ENCODE results near the gene ARHGEF1.

The ARHGEF1 gene

GRCh38 chr19:41902594-41902993 lies 19.6 kb downstream of the ARHGEF1 start:
- Histone ChIP-seq H4K20me1 (ENCODE audit: insufficient read depth, low read length) (peaks cover 41% of the 10 kb centered on the region), H3K27me3 (ENCODE audit: insufficient read depth, low read length, poor library complexity) (no peaks in the 10 kb centered on the region), H3K4me3 (ENCODE audit: low read depth in 1 of 2, low read length in 2 of 2) (no peak overlapping the region), H3K36me3 (ENCODE audit: insufficient read depth, low read length) (peaks cover 98% of the 10 kb centered on the region), H3K4me2 (ENCODE audit: insufficient read depth, low read length) (no peak overlapping the region), H3K4me1 (ENCODE audit: insufficient read depth, low read length) (no peaks in the 10 kb centered on the region), H3K27ac (ENCODE audit: low read length) (no peak overlapping the region), H3K9me3 (ENCODE audit: insufficient read depth, low read length, severe bottlenecking) (no peaks in the 10 kb centered on the region), H3K79me2 (ENCODE audit: insufficient read depth, low read length) (peaks cover 8% of the 10 kb centered on the region), H3K9ac (ENCODE audit: low read depth, low read length) (no peak overlapping the region), H2AFZ (ENCODE audit: low read depth, low read length) (no peak overlapping the region)
- TF ChIP-seq EZH2 (IDR thresholded peaks at IDR 0.05; ENCODE audit: borderline replicate concordance, low read depth, low read length, severe bottlenecking) (no peak), CTCF (IDR thresholded peaks at IDR 0.05; ENCODE audit: borderline replicate concordance, extremely low read depth, low read length, poor library complexity, severe bottlenecking) (no peak)
- no peak for DNase-seq
- ATAC-seq (ENCODE audit: insufficient read depth, low read depth): no peak

- Histone ChIP-seq H2AFZ (ENCODE audit: low read depth, low read length) (no peak overlapping the region), H3K27ac (ENCODE audit: low read length) (no peak overlapping the region), H3K36me3 (ENCODE audit: insufficient read depth, low read length) (peaks cover 95% of the 10 kb centered on the region)
Measured at GRCh38 chr19:41903193-41903953, 20.4 kb downstream of the ARHGEF1 start.

DNA sequence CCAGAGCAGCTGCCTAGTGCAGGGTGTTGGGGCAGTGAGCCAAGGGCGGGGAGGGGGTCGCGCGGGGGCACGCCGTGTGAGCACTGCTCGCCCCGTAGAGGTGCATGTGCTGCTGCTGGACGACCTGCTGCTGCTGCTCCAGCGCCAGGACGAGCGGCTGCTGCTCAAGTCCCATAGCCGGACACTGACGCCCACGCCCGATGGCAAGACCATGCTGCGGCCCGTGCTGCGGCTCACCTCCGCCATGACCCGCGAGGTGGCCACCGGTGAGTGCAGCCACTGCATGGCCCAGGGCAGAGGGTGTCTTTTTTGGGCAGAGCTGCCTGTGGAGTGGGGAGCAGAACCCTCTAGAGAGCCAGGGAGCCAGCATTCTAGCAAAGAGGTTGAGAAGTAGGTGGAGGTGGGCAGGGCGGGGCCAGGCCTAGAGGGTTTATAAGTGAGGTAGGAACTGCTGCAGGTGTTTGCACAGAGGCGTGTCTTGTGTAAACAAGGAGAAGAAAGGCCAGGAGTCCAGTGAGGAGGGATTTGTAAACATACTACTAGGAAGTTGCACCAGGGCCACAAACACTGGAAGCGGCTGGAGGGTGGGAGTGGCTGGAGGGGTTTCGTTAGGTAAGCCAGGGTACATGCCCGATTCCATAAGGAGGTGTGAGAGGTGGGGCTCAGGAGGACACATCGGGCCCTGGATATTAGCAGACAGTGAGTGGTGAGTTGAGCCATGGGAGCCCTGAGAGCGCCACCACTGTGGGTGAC lies 21.3 kb downstream of the ARHGEF1 start:
- ATAC-seq (ENCODE audit: insufficient read depth, low read depth) (no peak), DNase-seq (no peak)
- Histone ChIP-seq H3K27me3 (ENCODE audit: insufficient read depth, low read length, poor library complexity) (no peaks in the 10 kb centered on the region), H3K4me2 (ENCODE audit: insufficient read depth, low read length) (no peak overlapping the region), H2AFZ (ENCODE audit: low read depth, low read length) (no peak overlapping the region), H3K4me1 (ENCODE audit: insufficient read depth, low read length) (no peaks in the 10 kb centered on the region), H3K36me3 (ENCODE audit: insufficient read depth, low read length) (peaks cover 95% of the 10 kb centered on the region), H3K79me2 (ENCODE audit: insufficient read depth, low read length) (no peaks in the 10 kb centered on the region), H3K9ac (ENCODE audit: low read depth, low read length) (no peak overlapping the region), H4K20me1 (ENCODE audit: insufficient read depth, low read length) (peaks cover 44% of the 10 kb centered on the region), H3K4me3 (ENCODE audit: low read depth in 1 of 2, low read length in 2 of 2) (no peak overlapping the region), H3K9me3 (ENCODE audit: insufficient read depth, low read length, severe bottlenecking) (no peaks in the 10 kb centered on the region), H3K27ac (ENCODE audit: low read length) (no peak overlapping the region)
- no peak for TF ChIP-seq EZH2 (IDR thresholded peaks at IDR 0.05; ENCODE audit: borderline replicate concordance, low read depth, low read length, severe bottlenecking)
- no peak for TF ChIP-seq CTCF (IDR thresholded peaks at IDR 0.05; ENCODE audit: borderline replicate concordance, extremely low read depth, low read length, poor library complexity, severe bottlenecking)

More at GRCh38 chr19:41903193-41903953, 20.4 kb downstream of the ARHGEF1 start:
- no peak for DNase-seq
- no peaks in the 10 kb centered on the region for H3K27me3 ChIP-seq (ENCODE audit: insufficient read depth, low read length, poor library complexity)
- H4K20me1 ChIP-seq (ENCODE audit: insufficient read depth, low read length): peaks cover 38% of the 10 kb centered on the region
- H3K4me3 ChIP-seq (ENCODE audit: low read depth in 1 of 2, low read length in 2 of 2): no peak overlapping the region
- H3K4me1 ChIP-seq (ENCODE audit: insufficient read depth, low read length): no peaks in the 10 kb centered on the region
- H3K4me2 ChIP-seq (ENCODE audit: insufficient read depth, low read length): no peak overlapping the region
- ATAC-seq (ENCODE audit: insufficient read depth, low read depth): no peak
- no peak overlapping the region for H3K9ac ChIP-seq (ENCODE audit: low read depth, low read length)
- TF ChIP-seq CTCF (IDR thresholded peaks at IDR 0.05; ENCODE audit: borderline replicate concordance, extremely low read depth, low read length, poor library complexity, severe bottlenecking) (no peak), EZH2 (IDR thresholded peaks at IDR 0.05; ENCODE audit: borderline replicate concordance, low read depth, low read length, severe bottlenecking) (no peak)
- peaks cover 6% of the 10 kb centered on the region; the same call in 1 of the 2 replicates for H3K79me2 ChIP-seq (ENCODE audit: insufficient read depth, low read length)
- no peaks in the 10 kb centered on the region for H3K9me3 ChIP-seq (ENCODE audit: insufficient read depth, low read length, severe bottlenecking)
